HG03280 (cell line): ENCODE measurements around the gene GSTP1.
A peak's percentile ranks its signal among the peaks of the same experiment; 100 is the strongest.
"Not testable (repeated sequence)": the region's sequence is repeated elsewhere in the genome, so short reads cannot be mapped to it uniquely, and the experiment has no call there.

Experiments
- ATAC-seq: cut with Tn5 transposase; IDR thresholded peaks from one replicate; pipeline ENCODE4 v1.9.1; 2021; ENCODE audit warnings: mild to moderate bottlenecking, moderate library complexity; ENCODE audit not compliant: unreplicated experiment

The GSTP1 gene

DNA sequence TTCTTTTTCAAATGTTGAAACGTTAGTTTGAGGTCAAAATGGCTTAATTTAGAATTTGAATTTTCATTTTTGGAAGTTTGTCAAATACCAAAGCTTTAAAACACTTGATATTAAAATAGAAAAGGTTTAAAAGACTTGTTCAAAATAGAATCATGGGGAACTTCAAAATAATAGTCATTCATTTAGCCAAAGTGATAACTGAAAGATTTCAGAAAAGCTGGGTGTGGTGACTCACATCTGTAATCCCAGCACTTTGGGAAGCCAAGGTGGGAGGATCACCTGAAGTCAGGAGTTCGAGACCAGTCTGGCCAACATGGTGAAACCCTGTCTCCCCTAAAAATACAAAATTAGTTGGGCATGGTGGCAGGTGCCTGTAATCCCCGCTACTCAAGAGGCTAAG lies 10.9 kb downstream of the GSTP1 start:
- no peak for ATAC-seq

DNA sequence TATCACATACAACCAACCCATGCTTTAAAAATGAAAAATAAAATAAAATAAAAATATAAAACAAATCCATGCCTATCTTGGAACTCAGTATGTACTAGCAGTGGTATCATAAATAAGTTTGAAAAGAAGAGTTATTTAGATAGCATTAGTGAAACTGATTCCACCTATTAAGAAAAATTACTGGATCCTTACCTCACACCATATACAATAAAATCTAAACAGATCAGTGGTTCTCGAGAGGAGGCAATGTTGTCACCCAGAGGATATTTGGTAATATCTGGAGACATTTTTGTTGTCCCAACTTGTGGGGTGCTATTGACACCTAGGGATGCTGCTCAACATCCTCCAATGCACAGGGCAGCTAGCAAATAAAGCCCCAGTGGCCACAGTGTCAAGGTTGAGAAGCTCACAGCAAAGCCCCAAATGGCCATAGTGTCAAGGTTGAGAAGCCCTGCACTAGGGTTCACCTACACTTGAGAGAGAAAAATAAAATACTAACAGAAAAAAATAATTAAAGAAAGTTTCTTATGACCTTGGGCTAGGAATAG lies 13.2 kb downstream of the GSTP1 start:
- ATAC-seq, result no peak

DNA sequence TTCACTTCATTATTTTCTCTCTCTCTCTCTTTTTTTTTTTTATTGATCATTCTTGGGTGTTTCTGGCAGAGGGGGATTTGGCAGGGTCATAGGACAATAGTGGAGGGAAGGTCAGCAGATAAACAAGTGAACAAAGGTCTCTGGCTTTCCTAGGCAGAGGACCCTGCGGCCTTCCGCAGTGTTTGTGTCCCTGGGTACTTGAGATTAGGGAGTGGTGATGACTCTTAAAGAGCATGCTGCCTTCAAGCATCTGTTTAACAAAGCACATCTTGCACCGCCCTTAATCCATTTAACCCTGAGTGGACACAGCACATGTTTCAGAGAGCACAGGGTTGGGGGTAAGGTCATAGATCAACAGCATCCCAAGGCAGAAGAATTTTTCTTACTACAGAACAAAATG lies 13.8 kb downstream of the GSTP1 start:
- ATAC-seq, result not testable (repeated sequence)

DNA sequence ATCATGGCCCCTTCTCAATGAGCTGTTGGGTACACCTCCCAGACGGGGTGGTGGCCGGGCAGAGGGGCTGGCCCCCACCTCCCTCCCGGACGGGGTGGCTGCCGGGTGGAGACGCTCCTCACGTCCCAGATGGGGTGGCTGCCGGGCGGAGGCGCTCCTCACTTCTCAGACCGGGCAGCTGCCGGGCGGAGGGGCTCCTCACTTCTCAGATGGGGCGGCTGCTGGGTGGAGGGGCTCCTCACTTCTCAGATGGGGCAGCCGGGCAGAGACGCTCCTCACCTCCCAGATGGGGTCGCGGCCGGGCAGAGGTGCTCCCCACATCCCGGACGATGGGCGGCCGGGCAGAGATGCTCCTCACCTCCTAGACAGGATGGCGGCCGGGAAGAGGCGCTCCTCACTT lies 14.4 kb downstream of the GSTP1 start:
- not testable (repeated sequence) for ATAC-seq

DNA sequence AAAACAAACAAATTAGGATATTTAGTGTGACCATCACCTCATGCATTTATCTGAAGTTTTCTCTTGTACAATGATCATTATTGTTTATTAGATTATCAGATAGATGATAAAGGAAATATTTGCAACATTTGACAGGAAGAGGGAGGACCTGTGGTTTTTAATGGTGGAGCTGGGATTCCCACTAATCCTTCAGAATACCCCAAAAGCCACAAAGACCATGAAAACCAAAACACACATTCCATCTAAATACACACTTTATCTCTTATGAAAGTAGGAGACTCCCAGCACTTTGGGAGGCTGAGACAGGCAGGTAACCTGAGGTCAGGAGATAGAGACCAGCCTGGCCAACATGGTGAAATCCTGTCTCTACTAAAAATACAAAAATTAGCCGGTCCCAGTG lies 15.5 kb downstream of the GSTP1 start:
- ATAC-seq, result no peak

DNA sequence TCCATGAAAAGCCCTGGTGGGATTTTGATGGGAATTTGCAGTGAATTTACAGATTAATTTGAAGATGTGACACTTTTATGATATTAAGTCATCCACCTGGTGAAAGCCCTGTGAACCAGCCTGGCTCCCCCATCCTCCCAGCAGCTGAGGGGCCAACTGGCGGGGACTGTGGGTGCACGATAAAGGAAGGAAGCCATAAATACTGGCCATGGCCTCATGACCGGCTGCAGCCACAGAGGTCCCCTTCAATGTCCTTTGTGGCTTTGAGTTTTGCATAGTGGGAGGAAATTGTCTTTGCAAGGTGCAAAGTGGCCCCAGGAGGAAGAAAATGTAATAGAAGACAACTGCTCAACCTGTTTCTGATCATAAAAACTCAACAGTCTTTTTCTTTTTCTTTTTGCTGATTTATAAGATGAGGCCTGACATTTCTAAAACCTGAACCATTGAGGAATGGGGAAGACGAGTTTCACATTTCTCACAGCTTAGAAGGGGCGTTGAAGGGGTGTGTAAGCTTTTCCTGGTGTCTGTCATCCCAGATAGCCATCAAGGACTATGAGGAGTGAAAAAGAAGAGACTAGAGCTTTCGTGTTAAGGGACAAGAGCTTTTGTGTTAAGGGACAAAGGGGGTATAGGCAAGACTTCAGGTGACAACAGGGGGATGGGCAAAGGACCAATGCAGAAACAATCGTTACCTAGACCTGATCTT lies 16.9 kb downstream of the GSTP1 start:
- ATAC-seq, result no peak

DNA sequence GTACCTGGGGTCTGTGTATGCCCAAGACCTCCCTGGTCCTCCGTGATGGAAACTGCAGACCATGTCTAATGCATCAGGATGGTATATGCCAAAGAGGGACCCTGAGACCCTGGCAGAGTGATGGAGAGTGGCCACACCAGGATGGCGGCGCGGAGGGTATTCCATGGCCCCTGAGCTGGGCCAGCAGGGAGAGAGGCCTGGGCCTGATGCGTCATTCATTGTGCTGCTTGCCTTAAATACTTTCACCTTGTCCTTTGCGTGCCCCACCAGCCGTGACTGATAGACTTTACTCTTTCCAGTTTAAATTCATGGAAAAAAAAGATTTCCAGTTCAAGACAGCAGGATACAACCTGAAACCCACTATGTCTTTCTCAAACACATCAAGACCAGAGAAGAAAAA lies 17.5 kb downstream of the GSTP1 start:
- no peak for ATAC-seq

DNA sequence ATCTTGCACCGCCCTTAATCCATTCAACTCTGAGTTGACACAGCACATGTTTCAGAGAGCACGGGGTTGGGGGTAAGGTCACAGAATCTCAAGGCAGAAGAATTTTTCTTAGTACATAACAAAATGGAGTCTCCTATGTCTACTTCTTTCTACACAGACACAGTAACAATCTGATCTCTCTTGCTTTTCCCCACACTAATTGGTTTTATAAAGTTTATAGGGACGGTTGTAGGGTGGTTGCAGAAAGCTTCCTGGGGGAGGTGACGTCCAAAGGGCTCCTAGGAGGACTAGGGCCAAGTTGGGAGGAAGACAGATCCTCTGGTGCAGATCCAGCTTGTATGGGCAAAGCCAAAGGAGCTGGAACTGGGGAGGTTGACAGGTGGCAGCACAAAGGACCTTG lies 20.5 kb downstream of the GSTP1 start:
- not testable (repeated sequence) for ATAC-seq

DNA sequence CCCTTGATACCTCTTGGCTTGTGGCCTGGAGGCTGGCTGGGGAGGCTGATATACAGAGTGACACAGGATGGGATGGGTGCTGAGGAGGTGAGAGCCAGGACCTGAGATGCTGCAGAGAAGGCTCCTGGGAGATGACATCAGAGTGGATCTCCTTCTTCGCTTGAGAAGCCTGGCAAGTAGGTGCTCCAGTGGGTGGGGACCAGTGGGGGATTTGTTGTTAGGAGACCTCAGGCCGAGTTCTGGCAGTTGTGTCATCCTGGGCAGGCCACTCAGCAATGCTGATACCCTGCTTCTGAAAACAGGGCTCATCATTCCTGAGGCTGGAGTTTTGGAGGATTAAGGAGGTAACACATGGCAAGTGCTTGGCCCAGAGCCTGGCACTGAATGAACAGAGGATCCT lies 21.2 kb downstream of the GSTP1 start:
- no peak for ATAC-seq

DNA sequence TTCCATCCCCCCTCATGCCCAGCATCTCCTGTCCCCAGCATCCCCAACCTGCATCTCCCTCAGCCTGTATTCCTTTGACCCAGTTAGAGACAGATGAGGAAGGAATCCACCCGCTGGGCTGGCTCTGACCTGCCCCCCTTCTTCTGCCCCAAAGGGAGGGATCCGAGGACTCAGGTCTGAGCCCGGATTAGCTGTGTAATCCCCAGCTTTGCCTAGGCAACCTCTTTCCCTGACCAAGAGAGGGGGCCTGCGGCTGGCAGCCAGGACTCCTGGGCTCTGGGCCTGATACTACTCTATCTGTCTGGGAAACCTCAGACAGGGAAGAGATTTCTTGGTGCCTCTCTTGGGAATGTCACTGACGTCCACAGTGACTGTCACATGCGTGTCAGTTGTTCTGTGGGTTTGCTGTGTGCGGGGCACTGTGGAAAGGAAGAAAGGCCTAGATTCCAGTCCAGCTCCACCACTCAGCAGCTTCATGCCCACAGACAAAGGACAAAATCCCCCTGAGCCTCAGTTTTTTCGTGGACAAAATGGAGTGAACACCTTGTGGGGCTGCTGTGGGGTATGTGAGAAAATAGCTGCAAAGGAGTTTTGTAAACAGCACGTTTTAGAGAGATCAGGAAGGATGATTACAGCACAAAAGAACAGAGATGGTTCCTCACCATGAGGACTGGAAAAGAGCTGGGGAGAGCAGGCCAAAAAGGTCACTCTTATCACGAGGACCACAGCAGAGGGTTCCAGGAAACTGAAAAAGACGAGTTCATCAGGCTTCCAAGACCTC lies 21.8 kb downstream of the GSTP1 start:
- ATAC-seq, result no peak

DNA sequence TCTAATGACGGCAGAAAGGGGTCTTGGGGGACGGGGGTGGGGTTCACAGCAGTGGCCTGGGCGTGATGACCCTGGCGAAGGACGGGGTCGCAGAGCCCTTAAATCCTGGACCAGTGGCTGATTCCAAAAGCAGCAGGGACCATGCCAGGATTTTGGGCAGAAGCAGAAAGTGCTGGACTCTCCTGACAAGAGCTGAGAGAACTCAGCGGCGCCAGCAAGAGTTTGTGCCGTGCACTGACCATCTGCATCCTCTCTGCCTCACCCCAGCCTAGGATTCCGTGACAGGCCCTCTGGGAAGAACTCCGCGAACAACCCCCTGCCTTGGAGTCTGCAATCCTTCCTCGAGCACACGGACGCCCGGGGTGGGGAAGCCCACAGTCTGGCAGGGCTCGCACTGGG lies 22.5 kb downstream of the GSTP1 start:
- ATAC-seq, result no peak

DNA sequence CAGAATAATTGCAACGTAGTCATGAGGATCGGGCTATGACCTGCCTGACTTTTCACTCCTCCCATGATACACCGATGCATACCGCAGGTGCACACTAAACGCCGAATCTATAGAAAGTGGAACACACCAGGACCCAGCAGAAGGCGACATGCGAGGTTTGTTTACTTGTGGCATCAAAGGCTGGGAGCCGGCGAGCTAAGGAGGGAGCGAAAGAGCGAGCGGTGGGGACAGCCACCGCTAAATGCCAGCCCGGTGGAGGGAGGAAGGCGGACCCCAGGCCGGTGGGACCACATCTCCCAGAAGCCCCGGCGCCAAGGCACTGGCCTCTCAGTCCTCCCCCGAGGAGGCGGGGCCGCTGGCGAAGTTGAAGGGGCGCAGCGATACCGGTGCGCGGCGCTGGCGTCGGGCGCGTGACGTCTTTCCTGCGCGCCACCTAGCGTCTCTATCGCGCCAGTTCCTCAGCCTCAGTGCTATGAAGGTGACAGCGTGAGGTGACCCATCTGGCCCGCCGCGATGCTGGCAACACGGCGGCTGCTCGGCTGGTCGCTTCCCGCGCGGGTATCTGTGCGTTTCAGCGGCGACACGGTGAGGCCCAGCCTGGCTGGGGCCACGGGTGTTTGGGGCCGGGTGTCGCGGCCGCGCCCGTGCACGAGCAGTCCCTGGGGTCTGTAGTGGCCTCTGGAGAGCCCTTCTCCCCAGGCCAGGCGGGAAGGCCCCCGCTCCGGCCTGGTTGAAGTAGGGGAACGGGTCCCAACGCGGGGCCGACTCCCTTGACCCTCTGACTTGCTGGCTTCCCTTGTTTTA lies 23.1 kb downstream of the GSTP1 start, which contains the start of gene NDUFV1:
NDUFV1 (plus strand) TSS at position 445 of the 804 bp plus-strand sequence; CDS start at position 514, 69 bp downstream.
- ATAC-seq, result peak; percentile 94

DNA sequence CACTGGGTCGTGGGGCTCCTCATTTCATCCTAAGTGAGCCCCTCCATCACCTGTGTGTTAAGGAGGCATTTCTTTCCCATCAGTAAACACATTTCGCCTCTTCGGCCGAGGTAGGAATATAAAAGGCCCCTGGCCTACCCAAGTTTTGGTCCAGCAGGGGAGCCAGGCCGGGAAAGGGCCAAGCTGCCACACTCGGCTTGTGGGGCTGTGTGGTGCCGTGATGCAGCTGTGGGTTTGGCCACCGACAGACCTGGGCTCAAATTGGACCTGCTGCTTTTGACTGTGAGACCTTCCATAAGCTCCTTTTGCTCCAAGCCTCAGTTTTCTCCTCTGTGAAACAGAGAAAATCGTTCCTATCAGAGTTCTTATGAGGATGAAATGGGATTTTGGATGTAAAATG lies 23.9 kb downstream of the GSTP1 start:
- no peak for ATAC-seq

DNA sequence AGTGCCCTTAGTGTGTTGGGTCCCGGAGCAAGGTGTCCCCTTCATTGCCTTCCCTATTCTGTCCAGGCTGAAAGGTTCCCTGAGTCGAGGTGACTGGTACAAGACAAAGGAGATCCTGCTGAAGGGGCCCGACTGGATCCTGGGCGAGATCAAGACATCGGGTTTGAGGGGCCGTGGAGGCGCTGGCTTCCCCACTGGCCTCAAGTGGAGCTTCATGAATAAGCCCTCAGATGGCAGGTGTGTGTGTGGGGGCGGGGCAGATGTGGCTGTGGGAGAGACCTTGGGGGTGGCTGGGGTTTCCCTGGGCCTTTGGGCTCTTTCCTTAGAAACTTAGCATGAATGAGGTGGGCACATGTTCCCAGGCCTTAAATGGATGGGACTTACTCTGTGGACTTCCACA lies 24.9 kb downstream of the GSTP1 start:
- no peak for ATAC-seq

DNA sequence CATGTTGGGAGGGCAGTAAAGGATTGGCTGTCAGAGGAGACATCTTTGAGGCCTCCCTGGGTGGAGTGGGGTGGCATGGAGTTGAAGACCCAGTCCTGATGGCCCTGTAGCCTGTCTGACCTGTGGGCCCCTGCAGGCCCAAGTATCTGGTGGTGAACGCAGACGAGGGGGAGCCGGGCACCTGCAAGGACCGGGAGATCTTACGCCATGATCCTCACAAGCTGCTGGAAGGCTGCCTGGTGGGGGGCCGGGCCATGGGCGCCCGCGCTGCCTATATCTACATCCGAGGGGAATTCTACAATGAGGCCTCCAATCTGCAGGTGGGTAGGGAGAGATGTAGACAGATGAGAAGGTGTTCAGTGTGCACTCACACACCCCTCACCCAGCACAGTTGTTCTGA lies 25.7 kb downstream of the GSTP1 start:
- no peak for ATAC-seq

DNA sequence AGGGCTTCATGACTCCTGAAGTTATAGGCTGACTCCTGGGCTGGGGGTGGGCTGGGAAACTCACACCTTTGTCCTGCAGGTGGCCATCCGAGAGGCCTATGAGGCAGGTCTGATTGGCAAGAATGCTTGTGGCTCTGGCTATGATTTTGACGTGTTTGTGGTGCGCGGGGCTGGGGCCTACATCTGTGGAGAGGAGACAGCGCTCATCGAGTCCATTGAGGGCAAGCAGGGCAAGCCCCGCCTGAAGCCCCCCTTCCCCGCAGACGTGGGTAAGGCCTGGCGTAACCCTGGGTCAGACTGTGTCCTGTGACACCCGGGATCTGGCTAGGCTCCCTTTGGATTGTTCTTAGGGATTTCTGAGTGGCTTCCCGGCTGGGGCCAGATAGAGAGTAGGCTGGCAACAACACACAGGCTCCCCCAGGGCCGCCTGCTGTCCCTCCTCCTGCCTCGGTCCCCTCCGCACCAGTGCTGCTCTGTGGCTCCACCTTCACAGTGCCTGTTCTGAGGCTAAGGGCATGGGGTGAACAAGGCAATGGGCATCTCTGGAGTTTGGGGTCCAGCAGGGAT lies 26.8 kb downstream of the GSTP1 start:
- ATAC-seq, result no peak

DNA sequence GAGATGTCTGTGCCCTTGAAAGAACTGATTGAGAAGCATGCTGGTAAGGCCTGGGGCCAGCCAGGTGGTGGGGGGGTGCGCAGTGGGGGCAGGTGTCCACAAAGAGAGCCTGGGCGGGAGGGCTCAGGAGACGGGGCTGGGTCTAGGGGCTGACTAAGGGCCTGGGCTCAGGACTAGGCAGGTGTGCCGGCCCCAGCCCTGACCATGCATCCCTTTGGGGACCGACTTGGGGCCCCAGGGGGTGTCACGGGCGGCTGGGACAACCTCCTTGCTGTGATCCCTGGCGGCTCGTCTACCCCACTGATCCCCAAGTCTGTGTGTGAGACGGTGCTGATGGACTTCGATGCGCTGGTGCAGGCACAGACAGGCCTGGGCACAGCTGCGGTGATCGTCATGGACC lies 27.6 kb downstream of the GSTP1 start:
- no peak for ATAC-seq

DNA sequence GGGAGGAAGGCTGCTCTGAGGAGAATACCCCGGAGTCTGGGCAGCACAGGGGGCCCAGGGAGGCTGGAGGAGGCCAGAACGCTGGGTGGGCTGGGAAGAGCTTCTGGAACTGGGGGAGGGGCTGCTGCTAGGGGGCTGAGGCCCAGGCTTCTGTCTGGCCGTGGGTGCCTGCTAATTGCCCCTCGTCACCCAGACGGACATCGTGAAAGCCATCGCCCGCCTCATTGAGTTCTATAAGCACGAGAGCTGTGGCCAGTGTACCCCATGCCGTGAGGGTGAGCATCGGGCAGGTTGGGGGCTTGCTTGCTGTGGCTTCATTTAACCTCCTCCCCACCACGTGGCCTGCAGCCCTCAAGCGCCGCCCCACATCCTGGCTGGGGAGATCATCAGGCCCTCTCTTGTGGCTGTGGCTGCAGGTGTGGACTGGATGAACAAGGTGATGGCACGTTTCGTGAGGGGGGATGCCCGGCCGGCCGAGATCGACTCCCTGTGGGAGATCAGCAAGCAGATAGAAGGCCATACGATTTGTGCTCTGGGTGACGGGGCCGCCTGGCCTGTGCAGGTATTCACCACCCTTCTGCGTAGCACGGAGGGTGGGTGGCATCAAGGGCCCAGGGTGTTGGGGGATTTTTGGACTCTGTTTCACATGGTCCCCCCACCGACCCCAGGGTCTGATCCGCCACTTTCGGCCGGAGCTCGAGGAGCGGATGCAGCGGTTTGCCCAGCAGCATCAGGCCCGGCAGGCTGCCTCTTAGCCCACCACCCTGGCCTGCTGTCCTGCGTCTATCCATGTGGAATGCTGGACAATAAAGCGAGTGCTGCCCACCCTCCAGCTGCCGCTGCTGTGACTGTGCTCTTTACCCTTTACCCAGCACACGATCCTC lies 28.3 kb downstream of the GSTP1 start:
- no peak for ATAC-seq

DNA sequence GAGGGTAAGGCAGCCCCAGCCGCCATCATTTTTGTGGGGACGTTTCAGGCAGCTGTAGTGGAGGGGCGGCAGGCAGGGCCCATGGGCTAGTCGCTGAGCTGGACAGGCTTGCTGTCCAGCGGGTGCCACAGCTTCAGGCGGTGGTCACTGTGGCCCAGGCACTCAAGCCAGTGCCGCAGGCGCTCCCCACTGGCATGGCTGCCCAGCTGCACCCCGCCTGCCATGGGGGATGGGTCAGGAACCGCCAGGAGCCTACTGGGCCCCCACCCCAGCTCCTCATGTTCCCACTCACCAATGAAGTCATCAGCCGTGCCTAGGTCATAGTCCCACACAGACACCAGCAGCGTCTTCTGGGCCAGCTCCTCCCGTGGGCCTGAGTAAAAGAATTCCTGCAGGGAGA lies 29.1 kb downstream of the GSTP1 start:
- ATAC-seq, result no peak
